Renal cortex interstitium (tissue), 11 donors: Measurements from ENCODE around the gene RNF208. TPM values are rescaled to one million over a fixed set of nuclear protein-coding genes. Genes with fewer than 3 reads are reported as not detected.

Source experiments
- DNase-seq, 11 donors: peaks; one replicate each; pipeline ENCODE4 v3.0.0-alpha.2; 2013; ENCODE audit warnings: low read depth in 9 of 11, low spot score in 4 of 11; ENCODE audit errors: extremely low read depth in 1 of 11
- polyA plus RNA-seq, 3 donors: library from polyadenylated mRNA; unstranded; fragments of 120-200 nt; gene quantifications; one replicate each; pipeline ENCODE4 v1.2.1, GENCODE V29; 2013; ENCODE audit not compliant: insufficient read length in 3 of 3

The RNF208 gene
- polyA plus RNA-seq, 3 donors: 6.0 to 13.3 (median 13.2) TPM

DNA sequence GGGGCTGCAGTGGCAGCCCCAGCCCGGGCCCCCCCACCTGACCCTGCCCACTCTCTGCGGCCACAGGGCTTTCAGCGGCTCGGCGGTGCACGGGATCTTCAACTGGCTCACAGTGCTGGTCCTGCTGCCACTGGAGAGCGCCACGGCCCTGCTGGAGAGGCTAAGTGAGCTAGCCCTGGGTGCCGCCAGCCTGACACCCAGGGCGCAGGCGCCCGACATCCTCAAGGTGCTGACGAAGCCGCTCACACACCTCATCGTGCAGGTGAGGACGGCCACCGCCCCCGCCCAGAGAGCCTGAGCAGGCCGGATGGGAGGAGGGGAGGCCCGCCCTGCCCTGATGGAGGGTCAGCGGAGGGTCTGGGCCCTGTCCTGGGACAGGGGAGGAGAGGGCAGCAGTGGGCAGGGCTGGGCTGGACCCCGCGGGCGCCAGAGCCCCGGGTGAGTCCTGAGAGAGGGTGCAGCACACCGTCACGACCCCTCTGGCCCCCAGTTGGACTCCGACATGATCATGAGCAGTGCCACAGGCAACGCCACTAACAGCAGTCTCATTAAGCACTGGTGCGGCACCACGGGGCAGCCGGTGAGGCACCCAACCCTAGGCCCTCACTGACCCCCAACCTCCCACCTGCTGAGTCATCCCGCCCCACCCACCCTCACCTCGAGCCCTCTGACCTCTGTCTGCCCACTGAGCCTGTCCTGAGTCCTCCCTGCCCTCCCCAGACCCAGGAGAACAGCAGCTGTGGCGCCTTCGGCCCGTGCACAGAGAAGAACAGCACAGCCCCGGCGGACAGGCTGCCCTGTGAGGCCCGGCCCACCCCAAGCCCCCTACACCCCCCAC, 11.3 kb upstream of the RNF208 start:
- DNase-seq: no peak

DNA sequence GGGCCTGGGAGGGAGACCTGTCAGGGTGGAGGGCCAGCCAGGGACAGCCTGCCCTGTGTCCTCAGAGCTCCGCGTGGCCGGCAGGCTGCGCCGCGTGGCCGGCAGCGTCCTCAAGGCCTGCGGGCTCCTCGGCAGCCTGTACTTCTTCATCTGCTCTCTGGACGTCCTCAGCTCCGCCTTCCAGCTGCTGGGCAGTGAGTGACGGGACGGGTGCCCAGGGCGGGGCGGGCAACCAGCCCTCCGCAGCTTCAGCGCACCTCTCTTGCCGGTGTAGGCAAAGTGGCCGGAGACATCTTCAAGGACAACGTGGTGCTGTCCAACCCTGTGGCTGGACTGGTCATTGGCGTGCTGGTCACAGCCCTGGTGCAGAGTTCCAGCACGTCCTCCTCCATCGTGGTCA, 10.5 kb upstream of the RNF208 start:
- DNase-seq: no peak

- no peak for DNase-seq
Measured at GRCh38 chr9:137232101-137232500, 10.1 kb upstream of the RNF208 start.

DNA sequence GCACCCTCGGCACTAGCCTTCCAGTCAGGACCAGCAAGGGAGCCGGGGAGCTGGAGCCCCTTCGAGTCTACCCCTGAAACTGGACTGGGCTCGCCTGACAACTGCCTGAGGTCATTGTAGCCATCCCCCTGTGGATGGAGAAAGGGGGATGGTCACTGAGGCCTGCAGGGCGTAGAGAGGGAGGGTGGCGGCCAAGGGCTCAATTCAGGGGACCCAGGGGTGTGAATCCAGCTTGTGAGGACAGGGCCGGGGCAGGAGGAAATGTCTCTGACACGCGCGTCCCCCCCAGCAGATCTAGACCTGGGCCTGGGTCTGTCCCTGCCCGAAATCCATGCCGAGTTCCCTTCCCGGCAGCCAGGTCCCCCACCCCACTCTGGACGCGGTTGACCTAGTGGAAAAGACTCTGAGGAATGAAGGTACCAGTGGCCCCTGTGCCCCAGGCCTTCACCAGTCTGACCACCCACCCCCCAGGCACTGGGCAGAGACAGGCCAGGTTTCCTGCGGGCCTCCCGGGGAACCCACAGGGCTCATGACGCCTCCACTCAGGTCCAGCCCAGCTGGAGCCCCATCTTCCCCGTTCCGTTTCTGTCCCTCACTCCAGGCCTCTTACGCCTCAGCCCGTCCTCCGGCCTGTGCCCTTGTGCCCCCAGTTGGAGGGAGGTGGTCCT, 9.5 kb upstream of the RNF208 start:
- no peak for DNase-seq

DNA sequence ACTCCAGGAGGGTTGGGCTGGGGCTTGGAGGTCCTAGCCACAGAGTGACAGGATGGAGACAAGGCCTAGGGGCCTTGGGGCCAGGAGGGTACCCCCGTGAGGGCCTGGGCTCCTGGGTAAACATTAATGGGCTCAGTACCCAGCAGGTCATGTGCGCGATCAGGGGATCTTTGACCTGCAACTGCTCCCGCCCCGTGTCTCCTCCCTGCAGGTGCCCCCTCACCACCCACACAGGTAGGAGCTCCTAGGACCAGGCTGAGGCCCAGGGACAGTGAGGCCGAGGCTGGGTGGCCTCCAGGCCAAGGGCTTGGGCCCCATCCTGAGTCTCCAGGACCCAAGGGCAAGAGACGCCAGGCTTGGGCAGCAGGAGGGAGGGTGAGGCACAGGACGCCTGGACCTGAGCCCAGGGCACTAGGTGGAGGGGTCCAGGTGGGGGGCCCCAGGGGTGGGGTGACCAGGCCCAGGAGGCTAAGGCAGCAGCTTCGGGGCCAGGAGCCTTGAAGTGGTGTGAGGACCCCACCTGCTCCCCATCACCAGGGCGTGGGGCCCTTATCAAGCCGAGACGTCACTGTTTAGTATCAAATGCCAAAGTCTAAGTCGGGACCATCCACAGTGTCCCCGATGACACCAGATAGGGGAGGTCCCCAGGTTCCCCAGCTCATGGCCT, 8.8 kb upstream of the RNF208 start, which contains the start of gene SLC34A3:
SLC34A3 (plus strand) TSS at position 197 of the 667 bp plus-strand sequence. CDS start 802 bp downstream, outside the sequence.
- no peak for DNase-seq

DNA sequence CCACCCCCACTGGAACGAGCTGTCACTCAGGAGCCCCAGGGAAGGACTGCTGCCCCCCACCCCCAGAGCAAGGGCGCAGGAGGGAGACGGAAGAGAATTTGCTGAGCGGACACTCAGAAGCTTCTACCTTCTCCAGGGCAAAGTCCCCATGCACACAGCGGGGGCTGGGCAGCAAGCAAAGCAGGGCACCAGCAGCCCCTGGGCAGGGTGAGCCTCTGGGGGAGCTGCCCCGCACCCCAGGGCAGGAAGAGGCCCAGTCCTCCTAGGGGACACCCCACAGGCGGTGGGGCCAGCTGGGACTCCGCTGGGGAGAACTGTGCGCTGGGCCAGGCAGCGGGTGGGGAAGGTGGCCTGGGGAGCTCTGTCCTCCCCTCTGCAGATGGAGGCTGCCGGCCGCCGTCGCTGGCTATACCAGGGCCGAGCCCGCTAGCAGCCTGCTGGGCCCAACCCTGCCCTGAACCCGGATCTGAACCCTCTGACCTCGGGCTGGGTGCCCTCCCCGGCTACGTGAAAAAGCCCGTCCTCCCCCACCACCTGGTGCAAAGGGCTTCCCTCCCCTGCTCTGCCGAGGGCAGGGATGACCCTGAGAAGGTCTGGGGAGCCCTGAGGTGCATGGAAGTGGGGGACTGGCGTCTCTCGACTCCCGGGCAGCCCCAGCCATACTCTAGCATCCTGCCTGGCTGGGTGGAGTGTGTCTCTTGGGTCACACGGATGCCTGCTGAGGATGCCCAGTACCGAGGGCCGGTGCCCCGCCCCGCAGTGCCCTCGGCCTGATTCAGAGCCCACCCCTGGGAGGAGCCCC, 8.1 kb upstream of the RNF208 start:
- DNase-seq: no peak

DNA sequence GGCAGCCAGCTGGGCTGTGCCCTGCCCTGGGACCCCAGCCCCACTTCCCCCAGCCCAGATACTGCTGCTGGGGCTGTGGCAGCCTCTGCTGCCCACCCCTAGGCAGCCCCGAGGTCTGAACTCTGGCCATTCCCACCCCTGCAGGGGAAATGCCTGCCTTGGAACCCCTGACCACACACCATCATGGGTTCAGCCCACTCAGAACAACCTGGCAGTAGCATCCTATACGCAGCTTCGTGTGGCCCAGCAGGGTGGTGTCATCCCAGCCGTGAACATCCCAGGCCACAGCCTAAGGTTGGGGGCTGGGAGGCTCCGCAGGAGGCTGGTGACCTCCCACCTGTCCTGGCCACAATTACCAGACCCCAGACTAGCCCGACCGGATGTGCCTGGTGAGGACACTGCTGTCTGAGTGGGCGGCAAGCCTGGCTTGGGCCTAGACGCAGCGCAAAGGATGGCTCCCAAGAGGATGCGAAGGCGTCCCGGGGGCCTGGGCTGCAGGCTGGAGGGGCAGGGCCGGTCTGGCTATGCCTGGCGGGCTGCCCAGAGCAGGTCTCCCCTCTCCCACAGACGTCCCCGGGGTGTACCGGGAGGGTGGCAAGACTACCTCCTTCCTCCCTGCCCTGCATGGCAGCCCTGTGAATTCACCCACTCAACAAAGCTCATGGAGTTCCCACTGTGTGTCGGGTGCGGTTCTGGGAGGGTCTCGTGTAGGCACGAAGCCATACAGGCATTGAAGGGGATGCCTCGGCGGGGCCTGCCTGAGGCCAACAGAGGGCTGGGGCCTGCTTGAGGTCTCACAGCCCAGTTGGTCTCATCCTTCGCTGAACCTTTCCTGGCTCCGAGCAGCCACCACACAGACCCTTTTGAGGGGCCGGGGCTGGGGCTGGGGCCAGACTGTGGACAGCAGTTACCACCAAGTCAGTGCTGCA, 7.2 kb upstream of the RNF208 start:
- no peak for DNase-seq

- no peak for DNase-seq
Measured at GRCh38 chr9:137228506-137228967, 6.5 kb upstream of the RNF208 start.

- DNase-seq: no peak
Measured at GRCh38 chr9:137227853-137228505, 5.9 kb upstream of the RNF208 start.

DNA sequence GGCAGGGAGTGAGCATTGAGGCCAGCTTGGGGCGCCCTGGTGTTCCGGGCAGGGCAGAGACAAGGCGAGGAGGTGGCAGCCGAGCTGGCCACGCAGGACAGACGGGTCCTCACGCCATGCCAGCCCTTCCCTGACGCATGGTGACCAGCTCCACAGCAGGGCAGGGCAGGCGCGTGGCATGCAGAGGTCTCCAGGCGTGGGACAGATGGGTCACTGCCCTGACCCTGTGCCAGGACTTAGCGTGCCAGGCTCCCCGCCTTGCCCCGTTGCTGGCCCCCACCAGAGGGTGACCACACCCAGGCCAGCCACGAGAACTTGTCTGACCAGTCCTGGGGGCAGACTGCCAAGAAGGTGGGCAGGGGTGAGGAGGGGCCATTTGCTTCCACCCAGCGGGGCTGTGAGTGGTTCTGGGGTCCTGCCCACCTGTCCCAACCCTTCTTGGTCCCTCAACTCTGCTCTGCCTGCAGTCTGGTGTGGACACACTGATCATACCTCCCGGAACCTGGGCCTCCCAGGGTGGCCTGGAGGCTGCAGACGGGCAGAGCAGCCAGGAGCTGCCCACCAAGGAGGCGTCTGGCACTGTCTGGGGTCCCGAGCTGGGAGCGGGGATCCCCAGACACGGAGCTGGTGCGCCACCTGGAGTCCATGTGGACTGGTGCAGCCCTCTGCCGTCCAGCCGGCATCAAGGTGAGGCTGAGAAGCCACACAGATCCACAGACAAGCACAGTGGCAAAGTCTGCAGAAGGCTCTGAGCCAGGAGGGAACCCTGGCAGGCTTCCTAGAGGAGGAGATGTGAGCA, 5.2 kb upstream of the RNF208 start, which contains the start of gene RNF224:
RNF224 (plus strand) TSS at position 449 of the 799 bp plus-strand sequence. CDS start 834 bp downstream, outside the sequence.
- peak in 8 of 11 donors; percentile 56 to 76 (median 64) for DNase-seq

GRCh38 chr9:137226338-137227053, 4.5 kb upstream of the RNF208 start:
- no peak for DNase-seq

GRCh38 chr9:137225699-137226331, 3.8 kb upstream of the RNF208 start:
- DNase-seq: no peak

GRCh38 chr9:137224830-137225694, 3.0 kb upstream of the RNF208 start, which contains the start of gene CYSRT1:
CYSRT1 (plus strand) TSS chr9:137225174; CDS start chr9:137225622, 448 bp downstream.
- DNase-seq: no peak
